Activated T-helper 2 cell treated with anti-CD3 and anti-CD28 coated beads, Interferon-gamma antibody, Interleukin-2, Interleukin-4, amounts not matched to agents 10 μg/mL and 5 μg/mL and 100 μg/mL, durations not matched to agents 14 hours and 24 hours and 36 hours (primary cell): ENCODE data around the gene SLC25A46. TPM values are rescaled to one million over a fixed set of nuclear protein-coding genes. Genes with fewer than 3 reads are reported as not detected.
"Not testable (repeated sequence)": the region's sequence is repeated elsewhere in the genome, so short reads cannot be mapped to it uniquely, and the experiment has no call there.

ENCODE experiments used
- DNase-seq: peaks from one replicate; pipeline ENCODE4 v3.0.0; 2021; ENCODE audit warnings: low spot score
- H3K27ac Mint-ChIP-seq: one replicate; pipeline ENCODE4 v1.8.0; 2021; ENCODE audit warnings: mixed read lengths
- H3K27me3 Mint-ChIP-seq: one replicate; pipeline ENCODE4 v1.8.0; 2021; ENCODE audit warnings: low read depth, mixed read lengths
- H3K36me3 Mint-ChIP-seq: one replicate; pipeline ENCODE4 v1.8.0; 2021; ENCODE audit warnings: low read depth, mixed read lengths
- H3K4me1 Mint-ChIP-seq: one replicate; pipeline ENCODE4 v1.8.0; 2021; ENCODE audit warnings: low read depth, mixed read lengths
- H3K4me3 Mint-ChIP-seq: one replicate; pipeline ENCODE4 v1.8.0; 2021; ENCODE audit warnings: low read depth, mild to moderate bottlenecking, moderate library complexity, mixed read lengths
- H3K9me3 Mint-ChIP-seq: one replicate; pipeline ENCODE4 v1.8.0; 2021; ENCODE audit warnings: mixed read lengths
- intact Hi-C: fragments of 100-400 bp; cut with micrococcal nuclease; formaldehyde crosslinking; loops from one replicate; pipeline ENCODE4 v1.15.1; 2023
- total RNA-seq: library from RNA; stranded (reverse); gene quantifications from 2 replicates; pipeline ENCODE4 v1.2.3, GENCODE V29; 2022

Gene SLC25A46
- total RNA-seq, 1 donor from 2014 or later, result 44.8 TPM

- H3K27ac Mint-ChIP-seq, H3K27me3 Mint-ChIP-seq, H3K4me1 Mint-ChIP-seq, H3K4me3 Mint-ChIP-seq, DNase-seq, H3K9me3 Mint-ChIP-seq, H3K36me3 Mint-ChIP-seq: not testable (repeated sequence)
- intact Hi-C loops, result loop anchor here (10.0 kb wide), 1 partner anchor 1023 kb away; the partner anchor contains the start of gene NREP
Observed at GRCh38 chr5:110731499-110731898, 7.3 kb upstream of the SLC25A46 start.

GRCh38 chr5:110734101-110734500 is 4.7 kb upstream of the SLC25A46 start:
- intact Hi-C loops, result loop anchor here (10.0 kb wide), 1 partner anchor 1021 kb away; the partner anchor contains the start of gene NREP
- no peaks in the 10 kb centered on the region for H3K9me3 Mint-ChIP-seq
- H3K27me3 Mint-ChIP-seq, result peaks cover 12% of the 10 kb centered on the region
- no peaks in the 10 kb centered on the region for H3K36me3 Mint-ChIP-seq
- no peak overlapping the region for H3K27ac Mint-ChIP-seq
- H3K4me1 Mint-ChIP-seq, result peaks cover 12% of the 10 kb centered on the region
- H3K4me3 Mint-ChIP-seq, result no peak overlapping the region
- DNase-seq, result no peak

GRCh38 chr5:110735556-110735955 is 3.3 kb upstream of the SLC25A46 start:
- no peak overlapping the region for H3K4me3 Mint-ChIP-seq
- H3K4me1 Mint-ChIP-seq, result peaks cover 18% of the 10 kb centered on the region
- no peak overlapping the region for H3K27ac Mint-ChIP-seq
- intact Hi-C loops, result loop anchor here (5.0 to 10.0 kb wide), 3 partner anchors 497 to 1043 kb away; partner anchors contain the start of gene NREP
- H3K36me3 Mint-ChIP-seq, result peaks cover 3% of the 10 kb centered on the region
- no peaks in the 10 kb centered on the region for H3K9me3 Mint-ChIP-seq
- no peak for DNase-seq
- H3K27me3 Mint-ChIP-seq, result peaks cover 12% of the 10 kb centered on the region

GRCh38 chr5:110736753-110737152 is 2.1 kb upstream of the SLC25A46 start:
- Mint-ChIP-seq H3K27ac (no peak overlapping the region), H3K4me3 (no peak overlapping the region), H3K9me3 (no peaks in the 10 kb centered on the region), H3K36me3 (peaks cover 3% of the 10 kb centered on the region), H3K4me1 (peaks cover 24% of the 10 kb centered on the region), H3K27me3 (peaks cover 11% of the 10 kb centered on the region)
- intact Hi-C loops, result loop anchor here (5.0 to 10.0 kb wide), 3 partner anchors 496 to 1044 kb away; partner anchors contain the start of gene NREP
- DNase-seq, result no peak

GRCh38 chr5:110738503-110738811 is 350 bp upstream of the SLC25A46 start:
- H3K9me3 Mint-ChIP-seq, result no peaks in the 10 kb centered on the region
- peaks cover 7% of the 10 kb centered on the region for H3K36me3 Mint-ChIP-seq
- peaks cover 11% of the 10 kb centered on the region for H3K27me3 Mint-ChIP-seq
- intact Hi-C loops, result loop anchor here (5.0 to 10.0 kb wide), 3 partner anchors 494 to 1046 kb away; partner anchors contain the start of gene NREP
- peaks cover 28% of the 10 kb centered on the region for H3K4me1 Mint-ChIP-seq
- H3K4me3 Mint-ChIP-seq, result peak overlapping the region; percentile 97
- no peak for DNase-seq
- peak overlapping the region; percentile 92 for H3K27ac Mint-ChIP-seq

GRCh38 chr5:110751902-110752762 is 13.3 kb downstream of the SLC25A46 start:
- Mint-ChIP-seq H3K27me3 (no peaks in the 10 kb centered on the region), H3K4me3 (peak overlapping the region; percentile 60), H3K4me1 (peaks cover 48% of the 10 kb centered on the region), H3K27ac (peak overlapping the region; percentile 81), H3K9me3 (no peaks in the 10 kb centered on the region), H3K36me3 (peaks cover 60% of the 10 kb centered on the region)
- intact Hi-C loops, result loop anchor here (1.0 to 5.0 kb wide), 3 partner anchors 13 to 480 kb away; partner anchors contain the start of genes SLC25A46 and WDR36
- DNase-seq, result peak; percentile 37

- Mint-ChIP-seq H3K36me3 (peaks cover 56% of the 10 kb centered on the region), H3K4me1 (peaks cover 49% of the 10 kb centered on the region), H3K27ac (peak overlapping the region; percentile 81), H3K4me3 (peak overlapping the region; percentile 60), H3K27me3 (no peaks in the 10 kb centered on the region), H3K9me3 (no peaks in the 10 kb centered on the region)
- no peak for DNase-seq
- intact Hi-C loops, result loop anchor here (1.0 to 5.0 kb wide), 3 partner anchors 14 to 479 kb away; partner anchors contain the start of genes SLC25A46 and WDR36
Observed at GRCh38 chr5:110752953-110753352, 14.1 kb downstream of the SLC25A46 start.

GRCh38 chr5:110753600-110753999 is 14.8 kb downstream of the SLC25A46 start:
- H3K4me3 Mint-ChIP-seq, result no peak overlapping the region
- no peak overlapping the region for H3K27ac Mint-ChIP-seq
- intact Hi-C loops, result loop anchor here (2.0 to 5.0 kb wide), 2 partner anchors 339 to 479 kb away; partner anchors contain the start of gene WDR36
- peaks cover 49% of the 10 kb centered on the region for H3K4me1 Mint-ChIP-seq
- no peaks in the 10 kb centered on the region for H3K27me3 Mint-ChIP-seq
- H3K36me3 Mint-ChIP-seq, result peaks cover 55% of the 10 kb centered on the region
- H3K9me3 Mint-ChIP-seq, result no peaks in the 10 kb centered on the region
- DNase-seq, result no peak

- no peak for DNase-seq
- Mint-ChIP-seq H3K4me3 (peak overlapping the region; percentile 31), H3K4me1 (peaks cover 43% of the 10 kb centered on the region), H3K27ac (peak overlapping the region; percentile 82), H3K9me3 (no peaks in the 10 kb centered on the region), H3K36me3 (peaks cover 49% of the 10 kb centered on the region), H3K27me3 (no peaks in the 10 kb centered on the region)
- intact Hi-C loops, result loop anchor here (5.0 kb wide), 1 partner anchor 478 kb away; no protein-coding TSS in a partner anchor
Observed at GRCh38 chr5:110754181-110754580, 15.4 kb downstream of the SLC25A46 start.

- H3K9me3 Mint-ChIP-seq, result no peaks in the 10 kb centered on the region
- peaks cover 30% of the 10 kb centered on the region for H3K36me3 Mint-ChIP-seq
- no peak overlapping the region for H3K27ac Mint-ChIP-seq
- H3K4me3 Mint-ChIP-seq, result no peak overlapping the region
- intact Hi-C loops, result loop anchor here (1.0 to 5.0 kb wide), 2 partner anchors 108 to 305 kb away; no protein-coding TSS in a partner anchor
- DNase-seq, result no peak
- H3K4me1 Mint-ChIP-seq, result peaks cover 28% of the 10 kb centered on the region
- no peaks in the 10 kb centered on the region for H3K27me3 Mint-ChIP-seq
Observed at GRCh38 chr5:110757118-110757729, 18.4 kb downstream of the SLC25A46 start.

GRCh38 chr5:110760158-110760557 is 21.4 kb downstream of the SLC25A46 start:
- H3K4me1 Mint-ChIP-seq, result peaks cover 2% of the 10 kb centered on the region
- no peak for DNase-seq
- H3K36me3 Mint-ChIP-seq, result peaks cover 23% of the 10 kb centered on the region
- H3K9me3 Mint-ChIP-seq, result no peaks in the 10 kb centered on the region
- no peak overlapping the region for H3K4me3 Mint-ChIP-seq
- intact Hi-C loops, result no loop called here
- no peaks in the 10 kb centered on the region for H3K27me3 Mint-ChIP-seq
- H3K27ac Mint-ChIP-seq, result no peak overlapping the region

GRCh38 chr5:110768138-110768860 is 29.5 kb downstream of the SLC25A46 start:
- H3K9me3 Mint-ChIP-seq, result no peaks in the 10 kb centered on the region
- peaks cover 4% of the 10 kb centered on the region for H3K36me3 Mint-ChIP-seq
- no peak overlapping the region for H3K4me3 Mint-ChIP-seq
- peaks cover 2% of the 10 kb centered on the region for H3K4me1 Mint-ChIP-seq
- intact Hi-C loops, result no loop called here
- DNase-seq, result no peak
- H3K27ac Mint-ChIP-seq, result no peak overlapping the region
- peaks cover 33% of the 10 kb centered on the region for H3K27me3 Mint-ChIP-seq
